SKM-1 (cell line): ENCODE data around the gene TOP3B.

Experiments used
- DNase-seq: peaks from one replicate; lab custom pipeline; 2025; ENCODE audit not compliant: unreplicated experiment; lab: John Stamatoyannopoulos, UW

Gene TOP3B

DNA sequence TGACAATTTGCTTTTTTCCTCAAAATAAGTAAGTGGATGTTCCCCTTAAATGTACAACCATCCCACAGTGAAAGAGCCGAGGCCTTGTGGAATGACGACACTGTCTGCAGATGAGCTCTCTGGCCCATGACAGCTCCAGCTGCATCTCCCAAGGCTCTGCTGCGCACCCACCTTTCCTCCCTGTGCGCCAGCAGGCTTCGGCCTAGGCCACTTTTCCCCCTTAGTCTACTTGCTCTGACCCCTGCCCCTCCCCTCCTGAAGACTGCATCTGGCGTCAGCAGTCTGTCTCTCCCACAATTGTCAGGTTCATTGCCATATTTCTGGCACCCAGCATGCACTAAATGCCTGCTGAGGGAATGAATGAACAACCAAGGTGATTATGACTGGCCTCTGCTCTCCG lies 2.0 kb downstream of the TOP3B start:
- DNase-seq = no peak

DNA sequence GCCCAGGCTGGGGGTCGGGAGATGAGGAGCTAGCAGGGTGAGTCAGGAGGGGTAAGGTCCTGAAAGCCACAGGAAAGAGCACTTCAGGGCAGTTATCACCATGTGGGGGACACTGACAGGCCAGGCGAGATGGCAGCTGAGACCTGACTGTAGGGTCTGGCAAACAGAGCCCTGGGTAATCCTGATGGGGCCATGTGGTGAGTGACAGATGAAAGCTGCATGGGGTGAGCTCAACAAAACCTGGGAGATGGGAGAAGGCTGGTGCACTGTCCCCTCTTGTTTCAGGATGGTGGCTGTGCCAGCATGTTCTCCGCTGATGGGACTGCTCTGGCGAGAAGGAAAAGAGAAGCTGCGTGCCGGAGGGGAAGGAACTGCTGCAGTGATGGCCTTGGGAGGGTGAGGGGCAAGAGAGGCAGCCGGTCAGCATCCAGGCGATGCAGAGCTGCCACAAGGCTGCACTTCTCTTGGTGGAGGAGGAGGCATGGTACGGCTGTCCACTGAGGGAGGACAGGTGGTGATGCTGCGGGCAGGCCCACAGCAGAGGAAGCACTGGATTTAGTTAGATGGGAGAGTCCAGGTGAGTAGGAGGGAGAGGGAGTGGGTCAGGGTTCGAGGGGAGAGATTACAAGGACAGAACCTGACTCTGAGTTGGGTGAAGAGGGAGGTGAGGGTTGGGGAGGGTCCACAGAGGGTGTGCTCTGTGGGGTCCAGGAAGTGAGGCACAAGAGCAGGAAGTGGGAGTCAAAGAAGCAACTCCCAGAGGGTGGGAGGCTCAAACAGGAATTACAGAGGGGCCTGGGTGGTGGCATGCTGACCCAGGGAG lies 3.8 kb downstream of the TOP3B start:
- DNase-seq = no peak

DNA sequence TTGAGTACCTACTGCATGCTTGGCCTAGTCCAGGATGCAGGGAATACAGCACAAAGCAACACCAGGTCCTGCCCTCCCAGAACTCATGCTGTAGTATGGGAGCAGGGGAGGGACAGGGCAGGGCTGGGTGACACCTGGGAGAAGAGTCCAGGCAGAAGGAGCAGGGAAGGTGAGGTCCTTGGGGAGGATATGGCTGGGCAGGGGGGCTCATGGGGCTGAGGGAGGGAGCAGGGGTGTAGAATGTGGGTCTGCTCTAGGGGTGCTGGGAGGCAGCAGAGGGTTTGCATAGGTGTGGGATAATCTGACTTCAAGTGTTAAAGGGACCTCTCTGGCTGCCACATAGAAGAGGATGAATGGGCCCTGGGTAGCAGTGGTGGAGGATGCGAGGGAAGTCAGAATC lies 4.8 kb downstream of the TOP3B start:
- DNase-seq = no peak

DNA sequence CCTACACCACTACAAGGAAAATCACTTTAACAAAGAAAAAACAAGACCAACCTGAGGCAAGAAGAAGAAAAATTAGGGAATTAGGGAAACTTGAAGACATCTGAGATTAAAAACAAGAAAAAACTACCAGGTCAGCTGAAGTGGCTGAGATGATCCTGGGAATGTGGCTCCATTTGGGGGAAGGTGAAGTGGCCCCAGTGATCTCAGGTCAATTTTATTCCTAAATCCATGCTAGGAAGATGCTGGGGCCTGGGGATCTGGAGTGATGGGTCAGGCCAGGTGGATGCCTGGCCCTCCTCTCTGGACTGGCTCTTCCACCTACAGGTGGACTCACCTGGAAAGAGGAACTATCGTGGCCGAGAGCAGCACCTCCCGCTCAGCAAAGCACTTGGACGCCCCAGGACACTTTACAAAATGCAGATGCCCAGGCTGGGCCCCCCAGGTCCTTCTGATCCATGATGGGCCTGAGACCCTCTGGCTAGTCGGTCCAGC lies 6.7 kb downstream of the TOP3B start:
- DNase-seq = no peak

GRCh38 chr22:21975273-21975672 lies 7.3 kb downstream of the TOP3B start:
- no peak for DNase-seq

GRCh38 chr22:21974058-21974649 lies 8.4 kb downstream of the TOP3B start:
- no peak for DNase-seq

- DNase-seq = no peak
Observed at GRCh38 chr22:21972806-21973205, 9.8 kb downstream of the TOP3B start.

- DNase-seq = peak; percentile 14
Observed at GRCh38 chr22:21972293-21972779, 10.3 kb downstream of the TOP3B start.

- DNase-seq = no peak
Observed at GRCh38 chr22:21971858-21972275, 10.7 kb downstream of the TOP3B start.

GRCh38 chr22:21970800-21971617 lies 11.6 kb downstream of the TOP3B start:
- no peak for DNase-seq

GRCh38 chr22:21970037-21970799 lies 12.4 kb downstream of the TOP3B start:
- no peak for DNase-seq

- no peak for DNase-seq
Observed at GRCh38 chr22:21968452-21969129, 14.0 kb downstream of the TOP3B start.

GRCh38 chr22:21967693-21968271 lies 14.8 kb downstream of the TOP3B start:
- no peak for DNase-seq

DNA sequence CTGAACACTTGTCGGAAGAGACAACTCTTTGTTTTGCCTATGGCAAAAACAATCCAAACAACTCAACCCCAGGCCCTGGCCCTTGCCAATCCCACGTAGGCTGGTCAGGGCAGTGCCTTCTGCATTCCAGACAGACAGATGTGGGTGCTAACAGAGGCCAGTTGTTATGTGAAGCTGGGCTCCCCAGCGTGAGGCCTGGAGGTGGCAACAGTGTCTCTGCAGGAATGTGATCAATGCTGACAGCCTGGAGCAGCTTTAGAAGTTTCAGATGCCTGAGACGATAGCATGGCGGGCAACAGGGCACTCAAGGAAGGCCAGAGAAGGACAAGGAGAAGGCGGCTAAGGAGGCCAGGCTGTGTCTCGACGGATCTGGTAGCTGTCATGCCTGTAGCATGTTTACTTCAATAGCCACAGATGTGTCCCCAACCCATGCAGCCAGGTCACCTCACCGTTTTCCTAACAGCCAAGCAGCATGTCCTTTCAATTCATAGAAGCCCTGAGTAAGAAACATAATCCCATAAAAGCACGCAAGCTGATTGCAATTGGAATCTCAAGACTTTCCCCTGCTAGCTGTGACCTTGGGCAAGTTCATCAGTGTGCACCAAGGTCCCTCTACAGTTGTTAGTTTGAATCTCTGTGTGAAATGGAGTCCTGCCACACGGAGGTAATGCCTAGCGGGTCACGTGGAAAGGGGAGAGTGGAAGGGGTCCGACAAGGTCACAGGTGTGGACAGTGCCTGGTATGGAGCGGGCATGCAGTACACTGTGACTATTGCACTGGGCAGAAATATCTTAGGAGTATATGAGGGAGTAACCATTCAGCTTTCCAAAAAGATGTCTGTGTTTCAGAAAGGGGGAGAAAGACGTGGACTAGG lies 15.7 kb downstream of the TOP3B start:
- DNase-seq = no peak

DNA sequence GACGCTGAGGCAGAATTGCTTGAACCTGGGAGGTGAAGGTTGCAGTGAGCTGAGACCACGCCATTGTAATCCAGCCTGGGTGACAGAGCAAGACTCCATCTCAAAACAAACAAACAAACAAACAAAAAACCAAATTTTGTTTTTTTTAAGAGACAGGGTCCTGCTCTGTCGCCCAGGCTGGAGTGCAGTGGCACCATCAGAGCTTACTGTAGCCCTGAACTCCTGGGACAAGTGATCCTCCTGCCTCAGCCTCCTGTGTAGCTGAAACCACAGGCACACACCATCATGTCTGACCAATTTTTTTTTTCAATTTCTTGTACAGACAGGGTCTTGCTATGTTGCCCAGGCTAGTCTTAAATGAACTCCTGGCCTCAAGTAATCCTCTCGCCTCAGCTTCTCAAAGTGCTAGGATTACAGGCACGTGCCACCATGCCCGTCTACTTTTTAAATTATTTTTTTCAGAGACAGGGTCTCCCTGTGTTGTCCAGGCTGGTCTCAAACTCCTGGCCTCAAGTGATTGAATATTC lies 16.8 kb downstream of the TOP3B start:
- no peak for DNase-seq

GRCh38 chr22:21964918-21965484 lies 17.6 kb downstream of the TOP3B start:
- no peak for DNase-seq

- DNase-seq = no peak
Observed at GRCh38 chr22:21964234-21964633, 18.4 kb downstream of the TOP3B start.

DNA sequence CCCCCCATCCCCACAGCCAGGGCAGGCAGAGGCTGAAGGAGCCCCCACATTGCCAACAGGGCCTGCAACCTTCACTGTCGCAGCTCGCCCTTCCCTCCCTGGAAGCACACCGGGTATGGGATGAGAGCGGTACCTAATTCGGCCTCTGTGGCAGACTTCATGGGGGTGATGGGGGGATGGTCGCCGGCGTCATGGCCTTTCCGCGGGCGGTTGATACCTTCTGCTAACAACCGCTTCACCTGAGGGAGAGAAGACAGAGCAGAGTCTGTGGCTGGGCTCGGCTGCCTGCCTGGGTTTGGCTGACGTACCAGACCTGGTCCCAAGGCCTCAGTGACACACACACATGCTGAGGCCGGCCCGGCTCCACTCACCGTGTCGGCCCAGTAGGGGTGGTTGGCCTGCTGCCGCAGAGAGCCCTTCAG lies 18.8 kb downstream of the TOP3B start:
- no peak for DNase-seq
